ENCODE results near the gene PTH1R.
A peak's percentile ranks its signal among the peaks of the same experiment; 100 is the strongest.

Gene PTH1R

GRCh38 chr3:46883054-46883829 is 5.7 kb downstream of the PTH1R start:
- no peak for DNase-seq (ENCODE audit: low read depth)

- DNase-seq (ENCODE audit: low read depth): no peak
Measured at GRCh38 chr3:46883830-46884185, 6.3 kb downstream of the PTH1R start.

GRCh38 chr3:46884427-46884826 is 6.9 kb downstream of the PTH1R start:
- no peak for DNase-seq (ENCODE audit: low read depth)

GRCh38 chr3:46884929-46885328 is 7.4 kb downstream of the PTH1R start:
- no peak for DNase-seq (ENCODE audit: low read depth)

GRCh38 chr3:46885612-46886011 is 8.1 kb downstream of the PTH1R start:
- no peak for DNase-seq (ENCODE audit: low read depth)

- DNase-seq (ENCODE audit: low read depth): no peak
Measured at GRCh38 chr3:46887980-46888494, 10.5 kb downstream of the PTH1R start.

GRCh38 chr3:46888705-46889104 is 11.2 kb downstream of the PTH1R start:
- DNase-seq (ENCODE audit: low read depth): no peak

GRCh38 chr3:46889381-46890110 is 12.0 kb downstream of the PTH1R start:
- no peak for DNase-seq (ENCODE audit: low read depth)

- DNase-seq (ENCODE audit: low read depth): no peak
Measured at GRCh38 chr3:46890132-46890531, 12.6 kb downstream of the PTH1R start.

GRCh38 chr3:46891132-46891531 is 13.6 kb downstream of the PTH1R start:
- no peak for DNase-seq (ENCODE audit: low read depth)

- DNase-seq (ENCODE audit: low read depth): no peak
Measured at GRCh38 chr3:46892285-46893145, 15.0 kb downstream of the PTH1R start.

GRCh38 chr3:46893146-46893748 is 15.7 kb downstream of the PTH1R start:
- DNase-seq (ENCODE audit: low read depth): no peak

GRCh38 chr3:46893763-46894162 is 16.2 kb downstream of the PTH1R start:
- no peak for DNase-seq (ENCODE audit: low read depth)

- DNase-seq (ENCODE audit: low read depth): no peak
Measured at GRCh38 chr3:46894256-46894655, 16.7 kb downstream of the PTH1R start.

- peak; percentile 67 for DNase-seq (ENCODE audit: low read depth)
Measured at GRCh38 chr3:46895204-46895660, 17.7 kb downstream of the PTH1R start.

- DNase-seq (ENCODE audit: low read depth): no peak
Measured at GRCh38 chr3:46895761-46896160, 18.2 kb downstream of the PTH1R start.

- DNase-seq (ENCODE audit: low read depth): no peak
Measured at GRCh38 chr3:46896386-46896785, 18.9 kb downstream of the PTH1R start.

GRCh38 chr3:46897031-46897430 is 19.5 kb downstream of the PTH1R start:
- DNase-seq (ENCODE audit: low read depth): no peak

- DNase-seq (ENCODE audit: low read depth): no peak
Measured at GRCh38 chr3:46897829-46898320, 20.4 kb downstream of the PTH1R start.

- DNase-seq (ENCODE audit: low read depth): no peak
Measured at GRCh38 chr3:46898321-46899150, 21.0 kb downstream of the PTH1R start.
